Parathyroid adenoma (tissue), 2 donors: ENCODE measurements around the gene RUSC2.

ENCODE experiments used
- H2AFZ ChIP-seq: fragments of 300-600 bp; sonication (generic); one replicate; pipeline ENCODE4 v1.7.0; 2017; ENCODE audit warnings: antibody characterized with exemption, mild to moderate bottlenecking
- H3K27ac ChIP-seq: fragments of 300-600 bp; sonication (generic); one replicate; pipeline ENCODE4 v1.7.0; 2017
- H3K27me3 ChIP-seq: fragments of 300-600 bp; sonication (generic); one replicate; pipeline ENCODE4 v1.7.0; 2017; ENCODE audit warnings: low read length; ENCODE audit not compliant: control insufficient read depth, insufficient read depth
- H3K36me3 ChIP-seq: fragments of 300-600 bp; sonication (generic); one replicate; pipeline ENCODE4 v1.7.0; 2017; ENCODE audit warnings: low read length; ENCODE audit not compliant: control insufficient read depth, insufficient read depth
- H3K4me1 ChIP-seq: fragments of 300-600 bp; sonication (generic); one replicate; pipeline ENCODE4 v1.7.0; 2017; ENCODE audit warnings: control low read depth
- H3K4me2 ChIP-seq: fragments of 300-600 bp; sonication (generic); one replicate; pipeline ENCODE4 v1.7.0; 2017; ENCODE audit warnings: low read length
- H3K4me3 ChIP-seq: fragments of 300-600 bp; sonication (generic); one replicate; pipeline ENCODE4 v1.7.0; 2017; ENCODE audit warnings: low read depth, low read length
- H3K79me2 ChIP-seq: fragments of 300-600 bp; sonication (generic); one replicate; pipeline ENCODE4 v1.7.0; 2017; ENCODE audit warnings: control low read depth
- H3K9ac ChIP-seq: fragments of 300-600 bp; sonication (generic); one replicate; pipeline ENCODE4 v1.7.0; 2017; ENCODE audit warnings: mild to moderate bottlenecking
- H3K9me3 ChIP-seq: fragments of 300-600 bp; sonication (generic); one replicate; pipeline ENCODE4 v1.7.0; 2017; ENCODE audit warnings: low read length; ENCODE audit not compliant: control insufficient read depth
- TF ChIP-seq, protein P1 (sequence below): fragments of 300-600 bp; sonication (generic); IDR thresholded peaks from one replicate; pipeline ENCODE4 v1.7.0; 2017; ENCODE audit warnings: antibody characterized with exemption, mild to moderate bottlenecking
- donor health status: primary hyperparathyroidism.

The RUSC2 gene

DNA sequence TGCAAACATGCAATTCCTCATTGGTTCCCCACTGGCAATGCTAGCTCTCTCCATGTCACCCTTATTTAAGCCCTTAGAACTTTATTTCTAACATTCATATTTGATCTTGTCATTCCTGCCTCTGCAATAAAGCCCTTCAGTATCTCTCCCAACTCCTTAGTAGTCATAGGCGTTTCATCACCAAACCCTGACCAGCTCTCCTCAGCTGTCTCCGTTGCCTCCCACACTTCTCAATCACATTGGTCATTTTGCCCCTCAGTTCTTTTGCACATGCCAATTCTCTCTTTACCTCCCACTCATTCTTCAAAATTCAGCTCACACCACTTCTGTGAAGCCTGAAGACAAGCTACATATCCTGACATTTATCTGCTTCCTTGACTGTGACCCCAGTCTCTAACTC lies 2.8 kb upstream of the RUSC2 start:
- H3K9me3 ChIP-seq: no peaks in the 10 kb centered on the region
- H3K4me2 ChIP-seq: no peak overlapping the region
- TF ChIP-seq, protein P1, sequence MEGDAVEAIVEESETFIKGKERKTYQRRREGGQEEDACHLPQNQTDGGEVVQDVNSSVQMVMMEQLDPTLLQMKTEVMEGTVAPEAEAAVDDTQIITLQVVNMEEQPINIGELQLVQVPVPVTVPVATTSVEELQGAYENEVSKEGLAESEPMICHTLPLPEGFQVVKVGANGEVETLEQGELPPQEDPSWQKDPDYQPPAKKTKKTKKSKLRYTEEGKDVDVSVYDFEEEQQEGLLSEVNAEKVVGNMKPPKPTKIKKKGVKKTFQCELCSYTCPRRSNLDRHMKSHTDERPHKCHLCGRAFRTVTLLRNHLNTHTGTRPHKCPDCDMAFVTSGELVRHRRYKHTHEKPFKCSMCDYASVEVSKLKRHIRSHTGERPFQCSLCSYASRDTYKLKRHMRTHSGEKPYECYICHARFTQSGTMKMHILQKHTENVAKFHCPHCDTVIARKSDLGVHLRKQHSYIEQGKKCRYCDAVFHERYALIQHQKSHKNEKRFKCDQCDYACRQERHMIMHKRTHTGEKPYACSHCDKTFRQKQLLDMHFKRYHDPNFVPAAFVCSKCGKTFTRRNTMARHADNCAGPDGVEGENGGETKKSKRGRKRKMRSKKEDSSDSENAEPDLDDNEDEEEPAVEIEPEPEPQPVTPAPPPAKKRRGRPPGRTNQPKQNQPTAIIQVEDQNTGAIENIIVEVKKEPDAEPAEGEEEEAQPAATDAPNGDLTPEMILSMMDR: no peak

DNA sequence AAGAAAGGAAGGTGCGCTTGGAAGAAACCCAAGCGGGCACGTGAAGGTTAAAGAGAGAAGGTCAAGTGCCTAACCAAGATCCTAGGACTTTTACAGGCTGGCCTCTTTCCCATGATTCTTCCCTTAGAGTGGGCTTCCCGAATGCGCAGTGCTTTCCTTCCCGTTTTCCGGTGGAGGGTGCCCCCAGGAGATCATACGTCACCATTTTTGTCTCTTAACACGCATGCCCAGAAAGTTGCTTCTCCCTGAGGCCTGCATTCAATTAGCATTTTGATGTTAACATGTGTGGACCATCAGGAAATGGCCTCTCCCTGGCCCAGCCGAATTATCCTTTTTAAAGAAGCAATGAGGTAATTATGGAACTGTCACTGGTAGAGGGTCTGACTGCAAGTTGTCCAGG lies 1.9 kb upstream of the RUSC2 start:
- no peaks in the 10 kb centered on the region for H3K27me3 ChIP-seq
- no peaks in the 10 kb centered on the region for H3K36me3 ChIP-seq
- H3K4me1 ChIP-seq: no peaks in the 10 kb centered on the region
- H3K9ac ChIP-seq: no peak overlapping the region
- peak overlapping the region; percentile 63 for H3K27ac ChIP-seq
- no peak overlapping the region for H3K4me3 ChIP-seq
- no peak overlapping the region for H3K4me2 ChIP-seq
- H3K79me2 ChIP-seq: no peaks in the 10 kb centered on the region
- H2AFZ ChIP-seq: no peak overlapping the region
- TF ChIP-seq, protein P1: no peak
- no peaks in the 10 kb centered on the region for H3K9me3 ChIP-seq

More for the DNA sequence above, 2.8 kb upstream of the RUSC2 start:
- no peak overlapping the region for H3K27ac ChIP-seq
- no peak overlapping the region for H3K9ac ChIP-seq
- H3K4me1 ChIP-seq: no peaks in the 10 kb centered on the region
- no peaks in the 10 kb centered on the region for H3K27me3 ChIP-seq
- no peak overlapping the region for H3K4me3 ChIP-seq
- H3K36me3 ChIP-seq: no peaks in the 10 kb centered on the region
- H2AFZ ChIP-seq: no peak overlapping the region
- no peaks in the 10 kb centered on the region for H3K79me2 ChIP-seq

DNA sequence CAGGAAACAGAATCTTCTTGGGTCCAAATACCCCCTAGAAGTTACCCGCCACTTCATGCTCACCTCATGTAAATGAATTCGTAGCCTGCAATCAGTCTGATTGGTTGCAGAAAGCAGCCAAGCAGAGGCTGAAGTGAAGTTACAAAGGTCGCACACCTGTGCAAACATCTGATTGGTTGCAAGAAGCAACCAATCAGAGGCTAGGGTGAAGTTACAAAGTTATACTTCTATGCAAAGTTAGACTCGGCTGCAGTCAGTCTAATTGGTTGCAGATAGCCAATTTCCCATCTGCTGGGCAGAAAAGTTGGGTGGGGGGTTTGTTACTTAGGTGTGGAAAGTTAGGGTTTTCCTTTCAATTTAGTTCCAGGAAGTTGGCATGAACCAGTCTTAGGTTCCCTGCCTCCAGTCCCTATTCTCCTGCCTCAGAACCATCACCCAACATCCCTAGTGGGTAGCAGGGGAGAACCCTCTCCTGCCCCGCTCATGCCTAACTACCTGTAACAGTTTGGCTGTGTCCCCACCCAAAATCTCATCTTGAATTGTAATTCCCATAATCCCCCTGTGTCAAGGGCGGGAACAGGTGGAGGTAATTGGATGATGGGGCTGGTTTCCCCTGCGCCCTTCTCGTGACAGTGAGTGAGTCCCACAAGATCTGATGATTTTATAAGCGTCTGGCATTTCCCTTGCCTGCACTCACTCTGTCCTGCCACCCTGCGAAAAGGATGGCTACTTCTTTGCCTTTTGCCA lies 1.2 kb upstream of the RUSC2 start:
- H3K79me2 ChIP-seq: no peaks in the 10 kb centered on the region
- no peaks in the 10 kb centered on the region for H3K4me1 ChIP-seq
- H3K27ac ChIP-seq: peak overlapping the region; percentile 80
- H3K9me3 ChIP-seq: no peaks in the 10 kb centered on the region
- H3K9ac ChIP-seq: no peak overlapping the region
- no peaks in the 10 kb centered on the region for H3K36me3 ChIP-seq
- H3K4me2 ChIP-seq: peak overlapping the region; percentile 74
- TF ChIP-seq, protein P1: no peak
- H3K4me3 ChIP-seq: peak overlapping the region; percentile 64
- peak overlapping the region; percentile 91 for H2AFZ ChIP-seq
- H3K27me3 ChIP-seq: no peaks in the 10 kb centered on the region

DNA sequence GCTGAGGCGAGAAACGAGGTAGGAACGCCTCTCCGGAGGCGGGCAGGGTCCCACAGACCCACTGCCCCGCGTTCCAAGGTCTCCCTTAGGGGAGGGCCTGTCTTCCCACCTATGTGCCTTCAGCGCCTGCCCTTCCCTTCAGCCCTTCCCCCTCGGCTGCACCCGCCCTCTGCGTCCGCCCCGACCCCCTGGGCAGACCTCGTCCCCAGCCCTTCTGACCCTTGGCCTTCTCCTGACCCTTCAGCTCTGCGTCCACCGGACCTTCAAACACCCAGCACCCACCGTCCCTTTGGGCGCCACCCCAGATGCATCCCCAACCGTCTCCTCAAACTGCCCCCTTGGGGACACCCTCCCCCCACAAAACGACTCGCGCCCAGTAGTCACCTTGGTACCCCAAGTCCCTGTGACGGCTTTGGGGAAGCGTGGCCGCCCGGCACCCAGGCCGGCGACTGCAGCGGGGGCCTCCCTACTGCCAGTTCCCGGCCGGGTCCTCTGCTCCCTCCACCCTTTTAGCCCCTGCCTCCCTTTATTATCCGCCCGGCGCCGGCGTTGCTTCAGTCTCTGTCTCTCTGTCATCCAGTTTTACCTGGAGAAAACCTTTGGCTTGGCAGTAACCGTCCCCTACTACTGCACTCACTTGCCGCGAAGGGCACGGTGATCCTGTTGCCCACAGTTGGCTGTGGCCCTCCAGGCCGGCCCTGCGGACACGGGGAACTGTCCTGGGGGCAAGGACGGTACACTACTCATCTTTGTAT lies 421 bp downstream of the RUSC2 start:
- Histone ChIP-seq H3K4me2 (peak overlapping the region; percentile 74), H3K9ac (no peak overlapping the region), H2AFZ (peak overlapping the region; percentile 91), H3K27ac (peak overlapping the region; percentile 80), H3K9me3 (no peaks in the 10 kb centered on the region), H3K4me1 (no peaks in the 10 kb centered on the region), H3K4me3 (peak overlapping the region; percentile 64), H3K27me3 (no peaks in the 10 kb centered on the region), H3K36me3 (no peaks in the 10 kb centered on the region), H3K79me2 (no peaks in the 10 kb centered on the region)
- TF ChIP-seq, protein P1: no peak
